Erythroblast (primary cell): ENCODE measurements around the gene ARPIN.
"Not testable (repeated sequence)": the region's sequence is repeated elsewhere in the genome, so short reads cannot be mapped to it uniquely, and the experiment has no call there.

ENCODE experiments used
- GATA1 ChIP-seq: IDR thresholded peaks from 2 replicates; pipeline ENCODE4 v1.6.1; 2011; ENCODE audit warnings: low read depth, mild to moderate bottlenecking, control low read depth, low read length, moderate library complexity
- POLR2A ChIP-seq: IDR thresholded peaks from 2 replicates; pipeline ENCODE4 v1.6.1; 2011; ENCODE audit warnings: mild to moderate bottlenecking, low read length

- not testable (repeated sequence) for TF ChIP-seq POLR2A, GATA1
Measured at GRCh38 chr15:89885179-89885578, 27.6 kb downstream of the ARPIN start.
